HG03442 (cell line): Measurements from ENCODE around the gene MSL2.
"Not testable (repeated sequence)": the region's sequence is repeated elsewhere in the genome, so short reads cannot be mapped to it uniquely, and the experiment has no call there.

Experiments used
- ATAC-seq: cut with Tn5 transposase; IDR thresholded peaks from one replicate; pipeline ENCODE4 v1.9.1; 2021; ENCODE audit warnings: mild to moderate bottlenecking, moderate library complexity; ENCODE audit not compliant: unreplicated experiment

The MSL2 gene

DNA sequence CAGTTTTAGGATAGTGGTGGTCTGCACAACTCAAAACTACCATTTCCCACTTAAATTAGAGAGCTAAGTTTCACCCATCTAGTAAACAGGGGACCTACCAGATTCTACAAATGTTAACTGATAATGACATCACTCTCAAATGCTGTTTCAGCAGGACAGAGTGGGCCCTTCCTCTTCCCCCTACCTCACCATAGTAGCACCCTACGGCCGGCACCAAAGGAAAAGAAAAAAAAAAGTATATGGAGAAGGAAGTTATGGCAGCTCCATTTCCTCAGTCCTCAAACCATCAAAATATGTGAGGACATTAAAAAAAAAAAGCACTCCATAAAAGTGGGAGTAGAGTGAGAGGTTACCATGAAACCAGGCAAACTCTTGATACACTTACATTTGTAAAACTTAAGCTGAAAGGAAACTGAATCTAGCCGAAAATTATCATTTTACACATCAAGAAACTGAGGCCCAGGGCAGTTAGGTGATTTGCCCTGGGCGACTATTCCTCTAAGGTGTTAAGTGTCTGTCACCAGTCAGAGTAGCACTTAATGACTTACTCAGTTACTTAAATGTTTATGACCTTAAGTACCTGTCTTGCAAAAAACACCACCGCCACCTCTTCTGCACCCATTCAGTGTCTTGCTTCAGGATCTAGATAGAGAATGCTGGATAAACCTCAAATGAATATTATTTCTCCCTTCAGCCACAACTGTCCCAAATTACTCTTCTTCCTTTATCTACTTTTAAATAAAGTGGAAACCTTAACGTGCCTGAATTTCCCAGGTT, 2.7 kb downstream of the MSL2 start:
- ATAC-seq = no peak

DNA sequence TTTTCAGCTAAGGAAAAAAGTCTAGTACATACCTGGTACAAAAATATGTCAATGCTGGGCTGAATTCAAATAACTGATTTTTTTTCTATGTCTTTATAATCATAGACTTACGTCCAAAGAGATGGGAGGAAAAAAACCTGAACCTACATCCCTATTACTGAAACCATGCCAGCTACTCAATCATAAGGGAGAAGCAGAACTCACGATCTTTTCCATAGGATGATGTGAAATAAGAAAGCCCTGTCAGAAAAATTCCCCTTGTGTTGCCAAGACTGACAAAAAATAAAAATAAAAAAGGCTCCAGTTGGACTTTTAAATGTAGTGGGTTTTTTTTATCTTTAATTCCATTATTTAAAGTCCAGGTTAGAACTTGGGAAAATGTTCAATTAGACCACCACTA, 3.3 kb downstream of the MSL2 start:
- ATAC-seq = no peak

DNA sequence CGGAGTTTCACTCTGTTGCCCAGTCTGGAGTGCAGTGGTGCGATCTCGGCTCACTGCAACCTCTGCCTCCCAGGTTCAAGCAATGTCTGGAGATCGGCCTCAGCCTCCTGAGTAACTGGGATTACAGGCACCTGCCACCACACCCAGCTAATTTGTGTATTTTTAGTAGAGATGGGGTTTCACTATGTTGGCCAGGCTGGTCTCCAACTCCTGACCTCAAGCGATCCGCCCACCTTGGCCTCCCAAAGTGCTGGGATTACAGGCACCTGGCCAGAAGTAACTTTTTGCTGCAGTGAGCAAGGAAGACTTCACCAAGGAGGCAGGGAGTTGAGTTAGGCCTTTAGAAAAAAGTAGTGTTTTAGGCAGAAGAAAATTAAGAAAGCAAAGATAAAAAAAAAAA, 3.9 kb downstream of the MSL2 start:
- ATAC-seq = not testable (repeated sequence)

DNA sequence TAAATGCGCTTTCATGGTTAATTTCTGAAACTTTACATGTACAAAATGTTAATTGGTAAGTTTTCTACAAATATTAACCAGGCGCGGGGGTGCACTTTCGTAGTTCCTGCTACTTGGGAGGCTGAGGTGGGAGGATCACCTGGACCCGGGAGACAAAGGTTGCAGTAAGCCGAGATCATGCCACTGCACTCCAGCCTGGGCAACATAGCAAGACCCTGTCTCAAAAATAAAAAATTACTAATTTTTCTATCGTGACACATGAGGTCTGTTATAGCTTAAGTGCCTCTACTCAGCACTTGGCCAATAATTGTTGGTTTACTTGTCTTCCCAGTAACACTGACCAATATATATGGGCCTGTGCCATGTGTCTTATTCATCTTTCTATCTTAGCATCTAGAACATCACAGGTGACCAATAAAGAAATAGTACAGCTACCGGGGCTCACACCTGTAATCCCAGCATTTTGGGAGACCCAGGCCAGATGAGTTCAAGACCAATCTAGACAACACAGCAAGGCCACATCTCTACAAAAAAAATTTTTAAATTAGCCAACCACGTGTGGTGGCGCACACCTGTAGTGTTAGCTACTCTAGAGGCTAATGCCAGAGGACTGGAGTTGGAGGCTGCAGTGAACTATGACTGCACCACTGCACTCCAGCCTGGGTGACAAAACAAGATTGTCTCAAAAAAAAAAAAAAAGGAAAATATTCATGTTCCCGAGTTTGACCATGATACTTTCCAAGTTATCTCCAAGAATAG, 6.1 kb downstream of the MSL2 start:
- no peak for ATAC-seq

DNA sequence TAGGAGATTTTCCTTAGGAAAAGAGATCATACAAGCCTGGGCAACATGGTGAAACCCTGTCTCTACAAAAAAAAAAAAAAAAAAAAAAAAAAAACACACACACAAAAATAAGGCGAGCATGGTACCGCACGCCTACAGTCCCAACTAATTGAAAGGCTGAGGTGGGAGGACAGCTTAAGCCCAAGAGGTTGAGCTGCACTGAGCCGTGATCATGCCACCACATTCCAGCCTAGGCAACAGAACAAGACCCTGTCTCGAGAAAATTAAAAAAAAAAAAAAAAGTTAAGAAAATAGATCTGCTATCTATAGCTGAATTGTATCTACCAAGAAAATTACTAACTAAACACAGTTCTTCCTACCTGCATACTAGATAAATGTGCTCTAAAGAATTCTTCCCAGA, 7.1 kb downstream of the MSL2 start:
- no peak for ATAC-seq

DNA sequence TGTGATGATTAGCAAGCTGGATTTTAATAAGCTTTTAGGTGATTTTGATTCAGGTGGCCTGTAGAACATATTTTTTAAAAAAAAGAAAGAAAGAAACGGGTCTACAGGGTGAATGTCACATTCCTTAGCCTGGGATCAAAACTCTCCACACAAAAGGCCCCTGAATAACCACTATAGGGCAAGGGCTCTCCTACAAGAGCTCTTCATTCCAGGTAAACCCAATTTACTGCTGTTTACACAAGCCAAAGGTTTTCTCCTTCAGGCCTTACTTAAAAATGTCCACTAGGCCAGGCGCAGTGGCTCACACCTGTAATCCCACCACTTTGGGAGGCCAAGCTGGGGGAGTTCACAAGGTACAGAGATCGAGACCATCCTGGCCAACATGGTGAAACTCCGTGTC, 8.3 kb downstream of the MSL2 start:
- ATAC-seq = no peak

DNA sequence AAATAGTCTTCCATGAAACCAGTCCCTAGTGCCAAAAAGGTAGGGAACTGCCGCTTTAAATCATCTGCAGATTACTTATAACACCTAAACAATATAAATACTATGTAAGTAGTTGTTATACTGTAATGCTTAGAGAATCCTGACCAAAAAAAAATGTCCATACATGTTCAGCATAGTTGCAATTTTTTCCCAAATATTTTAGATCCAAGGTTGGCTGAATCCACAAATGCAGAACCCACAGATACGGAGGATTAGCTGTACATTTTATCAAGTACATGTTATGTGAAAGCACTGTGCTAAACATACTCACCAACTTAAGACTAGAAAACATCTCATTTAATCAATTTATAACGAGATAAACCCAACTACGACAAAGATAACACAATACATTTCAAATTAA, 9.3 kb downstream of the MSL2 start:
- no peak for ATAC-seq

DNA sequence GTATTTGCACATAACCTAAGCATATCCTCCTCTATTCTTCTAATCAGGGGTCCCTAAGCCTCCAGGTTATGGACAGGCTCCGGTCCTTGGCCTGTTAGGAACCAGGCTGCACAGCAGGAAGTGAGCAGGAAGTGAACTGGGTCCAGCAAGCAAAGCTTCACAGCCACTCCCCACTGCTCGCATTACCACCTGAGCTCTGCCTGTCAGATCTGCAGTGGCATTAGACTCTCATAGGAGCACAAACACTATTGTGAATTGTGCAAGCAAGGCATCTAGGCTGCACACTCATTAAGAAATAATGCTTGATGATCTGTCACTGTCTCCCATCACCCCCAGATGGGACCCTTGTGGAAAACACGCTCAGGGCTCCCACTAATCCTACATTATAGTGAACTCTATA, 9.8 kb downstream of the MSL2 start:
- no peak for ATAC-seq

DNA sequence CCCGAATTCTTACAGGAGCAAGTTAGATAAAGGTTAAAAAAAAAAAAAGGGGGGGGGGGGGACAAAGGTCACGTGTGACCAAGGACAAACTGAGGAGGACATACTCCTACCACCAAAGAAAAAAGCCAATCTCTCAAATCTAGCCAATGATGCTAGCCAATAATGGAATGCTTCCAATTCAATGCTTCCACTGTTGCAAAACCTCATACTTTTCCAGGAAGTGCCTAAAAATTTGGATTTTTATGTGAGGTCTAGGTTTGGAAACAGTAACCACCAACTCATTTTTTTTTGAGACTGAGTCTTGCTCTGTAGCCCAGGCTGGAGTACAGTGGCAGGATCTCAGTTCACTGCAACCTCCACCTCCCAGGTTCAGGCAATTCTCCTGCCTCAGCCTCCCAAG, 11.4 kb downstream of the MSL2 start:
- no peak for ATAC-seq

DNA sequence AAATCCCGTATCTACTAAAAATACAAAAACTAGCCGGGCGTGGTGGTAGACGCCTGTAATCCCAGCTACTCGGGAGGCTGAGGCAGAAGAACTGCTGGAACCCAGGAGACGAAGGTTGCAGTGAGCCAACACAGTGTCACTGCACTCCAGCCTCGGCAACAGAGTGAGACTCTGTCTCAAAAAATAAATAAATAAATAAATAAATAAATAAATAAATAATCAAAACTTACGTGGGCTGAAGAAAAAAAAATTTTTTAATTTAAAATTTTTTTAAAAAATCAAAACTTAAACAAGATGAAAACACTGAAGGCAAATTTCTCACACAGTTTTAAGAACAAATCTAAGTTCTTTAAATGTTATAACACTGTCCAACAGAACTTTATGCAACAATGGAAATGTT, 14.4 kb downstream of the MSL2 start:
- ATAC-seq = no peak

DNA sequence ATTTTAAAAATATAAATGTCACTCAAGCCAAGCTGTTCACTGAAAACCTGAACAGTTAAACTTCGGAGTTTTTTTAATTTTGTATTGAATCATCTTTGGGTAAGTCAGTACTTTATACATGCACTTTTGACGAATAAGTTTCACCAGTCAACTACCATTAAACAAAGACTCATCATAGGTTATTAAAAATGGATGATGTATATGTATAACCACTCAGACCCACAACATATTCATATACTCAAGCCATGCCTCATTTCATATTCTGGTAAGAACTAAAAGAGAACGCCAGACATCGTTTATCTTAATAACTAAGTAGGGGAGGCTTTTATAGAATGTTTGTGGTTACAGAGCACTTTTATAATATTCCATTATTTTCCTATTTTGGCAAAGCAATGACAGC, 18.3 kb downstream of the MSL2 start:
- no peak for ATAC-seq

DNA sequence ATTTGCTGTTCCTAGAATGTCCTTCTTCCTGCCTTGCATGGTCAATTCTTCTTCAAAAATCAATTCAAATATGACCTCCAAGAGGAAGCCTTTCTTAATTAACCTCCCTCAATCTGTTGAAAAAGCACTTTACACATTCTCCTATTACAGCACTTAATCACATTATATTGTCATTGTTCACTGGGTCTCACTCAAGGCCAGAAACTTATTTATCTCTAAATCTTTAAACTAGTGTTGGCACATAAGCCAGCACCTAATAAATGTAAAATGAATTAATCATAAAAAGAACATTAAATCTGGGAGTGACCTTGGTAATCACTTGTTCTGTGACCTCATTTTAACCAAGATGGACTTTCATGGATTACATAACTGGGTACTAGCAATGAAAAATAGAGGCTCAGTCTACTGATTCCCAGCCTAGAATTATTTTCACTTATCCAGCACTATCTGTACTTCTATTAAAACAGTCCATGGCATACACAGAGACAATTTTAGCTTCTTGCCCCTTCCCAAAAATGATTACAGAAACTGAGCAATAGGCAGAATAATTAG, 22.1 kb downstream of the MSL2 start:
- no peak for ATAC-seq

DNA sequence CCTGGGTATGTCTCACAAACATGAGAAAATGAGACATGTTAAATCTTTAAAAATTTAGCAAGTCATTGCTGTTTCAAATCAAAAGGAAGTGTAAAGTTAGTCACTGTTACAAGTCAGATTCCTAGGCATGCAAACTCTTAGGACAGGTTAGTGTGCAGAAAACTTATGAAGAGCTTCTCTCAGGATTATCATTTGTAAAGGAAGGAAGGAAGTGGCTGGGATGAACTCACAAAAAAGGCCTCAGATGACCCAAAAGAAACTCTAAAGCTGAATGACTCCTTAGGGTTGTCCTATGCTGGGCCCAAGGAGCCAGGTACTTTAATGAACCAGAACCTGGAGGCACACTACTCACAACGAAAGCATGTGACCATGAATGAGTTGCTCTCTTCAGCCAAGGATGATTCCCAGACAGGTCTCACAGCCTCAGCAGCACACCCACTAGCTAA, 25.0 kb downstream of the MSL2 start:
- ATAC-seq = no peak

DNA sequence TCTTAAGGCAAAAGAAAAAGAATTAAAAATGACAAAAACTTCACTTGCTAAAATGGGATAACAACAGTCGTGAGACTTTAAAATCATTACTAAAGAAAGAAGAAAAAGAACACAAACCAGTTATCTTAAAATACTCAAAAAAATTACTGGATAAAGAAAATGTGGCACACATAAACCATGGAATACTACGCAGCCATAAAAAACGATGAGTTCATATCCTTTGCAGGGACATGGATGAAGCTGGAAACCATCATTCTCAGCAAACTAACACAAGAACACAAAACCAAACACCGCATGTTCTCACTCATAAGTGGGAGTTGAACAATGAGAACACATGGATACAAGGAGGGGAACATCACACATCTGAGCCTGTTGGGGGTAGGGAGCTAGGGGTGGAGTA, 27.9 kb downstream of the MSL2 start:
- ATAC-seq = not testable (repeated sequence)

DNA sequence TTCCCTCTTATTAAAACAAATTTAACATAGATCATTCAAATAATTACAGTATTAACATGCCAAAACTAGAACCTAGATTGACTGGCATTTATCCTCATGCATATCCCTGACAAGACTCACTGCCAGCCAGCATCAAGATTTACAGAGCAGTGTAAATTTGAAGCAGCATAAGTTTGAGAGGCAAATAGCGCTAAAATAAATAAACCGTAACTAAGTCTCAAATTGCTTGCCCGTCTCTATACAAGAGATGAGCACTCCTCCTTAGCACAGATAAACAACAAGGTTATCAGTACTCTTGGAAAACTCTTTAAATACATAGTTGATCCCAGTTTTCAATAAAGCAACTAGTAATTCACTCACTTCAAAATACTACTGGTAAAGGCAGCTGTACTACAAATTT, 29.6 kb downstream of the MSL2 start:
- no peak for ATAC-seq

DNA sequence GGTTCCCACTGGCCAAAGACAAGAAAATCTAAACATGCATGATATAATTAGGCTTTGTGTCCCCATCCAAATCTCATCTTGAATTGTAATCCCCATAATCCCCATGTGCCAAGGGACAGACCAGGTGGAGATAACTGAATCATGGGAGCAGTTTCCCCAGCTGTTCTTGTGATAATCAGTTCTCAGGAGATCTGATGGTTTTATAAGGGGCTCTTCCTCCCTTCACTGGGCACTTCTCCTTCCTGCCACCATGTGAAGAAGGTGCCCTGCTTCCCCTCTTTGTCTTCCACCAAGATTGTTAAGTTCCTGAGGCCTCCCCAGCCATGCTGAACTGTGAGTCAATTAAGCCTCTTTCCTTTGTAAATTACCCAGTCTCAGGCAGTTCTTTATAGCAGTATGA, 32.5 kb downstream of the MSL2 start:
- not testable (repeated sequence) for ATAC-seq

DNA sequence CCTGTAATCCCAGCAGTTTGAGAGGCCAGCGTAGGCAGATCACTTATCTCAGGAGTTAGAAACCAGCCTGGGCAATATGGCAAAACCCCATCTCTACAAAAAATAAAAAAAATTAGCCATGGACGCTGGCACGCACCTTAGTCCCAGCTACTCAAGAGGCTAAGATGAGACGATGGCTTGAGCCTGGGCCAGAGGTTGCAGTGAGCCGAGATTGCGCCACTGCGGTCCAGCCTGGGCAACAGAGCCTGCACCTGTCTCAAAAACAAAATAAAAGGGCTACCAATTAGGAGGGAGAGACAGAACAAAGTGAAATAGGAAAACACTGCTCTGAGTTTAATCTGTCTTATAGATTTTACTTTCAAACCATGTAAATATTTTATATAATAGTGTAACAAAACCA, 33.8 kb downstream of the MSL2 start:
- no peak for ATAC-seq

DNA sequence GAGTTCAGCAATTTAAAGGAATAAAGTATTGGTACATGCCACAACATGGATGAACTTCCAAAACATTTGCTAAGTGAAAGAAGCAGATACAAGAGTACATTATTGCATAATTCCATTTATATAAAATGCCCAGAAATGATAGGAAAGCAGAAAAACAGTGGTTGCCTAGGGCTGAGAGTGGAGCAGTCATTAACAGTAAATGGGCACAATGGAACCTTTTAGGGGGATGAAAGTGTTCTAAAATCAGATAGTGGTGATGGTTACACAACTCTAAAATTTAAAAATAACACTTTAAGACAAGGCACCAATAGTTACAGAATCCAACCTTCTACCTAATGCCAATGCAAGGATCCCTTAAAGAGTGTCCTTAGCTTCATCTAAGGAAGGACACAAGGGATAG, 34.6 kb downstream of the MSL2 start:
- ATAC-seq = no peak

DNA sequence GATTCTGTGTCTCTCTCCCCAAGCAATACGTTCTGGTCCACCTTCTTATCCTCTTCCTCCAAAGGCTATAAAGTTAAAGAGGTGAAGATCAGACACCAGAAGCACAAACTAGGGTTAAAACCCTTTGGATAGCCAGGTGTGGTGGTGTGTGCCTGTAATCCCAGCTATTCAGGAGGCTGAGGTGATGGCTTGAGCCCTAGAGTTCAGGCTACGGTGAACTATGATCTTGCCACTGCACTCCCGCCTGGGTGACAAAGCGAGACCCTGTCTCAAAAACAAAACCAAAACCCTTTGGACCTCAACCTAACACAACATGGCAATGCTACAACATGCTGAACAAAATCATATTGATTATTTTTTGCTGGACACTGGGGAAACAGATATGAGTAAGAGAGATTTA, 43.2 kb downstream of the MSL2 start:
- no peak for ATAC-seq

DNA sequence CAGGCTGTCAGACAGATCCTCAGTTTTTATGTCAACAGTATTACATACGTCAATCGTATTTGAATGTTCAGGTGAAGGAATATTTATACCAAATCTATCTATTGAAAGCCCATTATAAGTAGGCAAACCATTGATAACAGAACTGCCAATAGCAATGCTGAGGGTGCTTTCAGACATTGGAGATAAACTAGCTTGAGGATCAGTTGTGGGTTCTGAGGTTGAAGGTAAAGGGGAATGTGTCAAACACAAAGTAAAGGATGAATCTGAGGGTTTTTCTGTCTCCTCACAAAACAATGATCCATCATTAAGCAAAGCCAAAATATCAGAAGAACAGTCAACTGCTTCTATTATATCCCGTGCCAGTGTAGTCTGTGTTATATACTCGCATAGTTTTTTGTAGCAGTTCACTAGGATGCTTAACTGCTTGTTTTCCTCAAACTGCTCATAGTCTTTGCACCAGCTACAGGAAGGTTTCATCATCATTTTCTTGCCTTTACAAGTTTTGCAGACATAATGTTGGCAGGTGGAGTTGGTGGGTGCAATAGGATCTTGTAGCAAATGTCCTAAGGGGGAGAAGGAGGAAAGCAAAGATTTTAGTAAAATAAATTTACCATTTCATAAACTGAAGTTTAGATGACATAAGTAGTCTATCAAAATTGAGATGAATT, 43.8 kb downstream of the MSL2 start:
- ATAC-seq = no peak

DNA sequence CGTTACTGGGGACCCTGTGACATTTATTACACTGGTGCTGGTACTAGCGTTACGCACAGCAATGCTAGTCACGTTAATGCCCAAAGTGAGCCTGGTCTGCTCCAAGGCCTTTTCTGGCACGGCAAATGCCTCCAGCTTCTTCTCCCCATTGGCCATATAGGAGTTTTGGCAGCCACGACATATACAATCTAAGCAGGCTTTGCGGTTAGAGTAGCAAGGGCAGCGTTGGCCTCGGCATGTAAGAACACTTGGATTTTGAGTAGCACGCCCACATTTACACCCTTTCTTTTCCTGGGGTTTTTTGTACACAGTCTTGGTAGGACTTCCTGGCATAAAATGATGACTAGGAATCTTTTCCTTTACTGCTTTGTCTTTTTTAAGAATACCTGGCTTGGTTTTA, 44.9 kb downstream of the MSL2 start:
- no peak for ATAC-seq

DNA sequence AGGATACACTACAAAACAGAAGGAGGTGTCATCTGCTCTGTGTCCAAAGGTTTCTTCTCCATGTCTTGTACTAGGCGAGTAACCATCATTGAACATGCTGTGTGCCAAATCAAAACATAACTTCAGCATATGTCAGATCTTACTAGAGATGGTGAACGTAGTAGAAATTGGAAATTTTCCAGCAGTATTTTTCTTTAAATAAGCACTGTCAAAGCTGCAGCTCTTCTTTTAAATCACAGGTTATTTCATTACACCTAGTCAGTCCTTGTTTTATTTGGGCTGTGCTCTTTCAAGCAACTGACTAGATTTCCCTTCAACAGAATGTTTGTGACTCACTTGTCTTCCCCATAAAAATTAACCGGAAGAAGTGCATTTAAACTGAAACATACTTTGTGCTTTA, 46.5 kb downstream of the MSL2 start:
- no peak for ATAC-seq
